ENCODE data around the gene CAMK4. TPM values are rescaled to one million over a fixed set of nuclear protein-coding genes. Genes with fewer than 3 reads are reported as not detected.

Gene CAMK4
- total RNA-seq, 1 experiment from 2014 or later = 6.3 TPM

GRCh38 chr5:111262815-111263214 lies 38.6 kb downstream of the CAMK4 start:
- no peaks in the 10 kb centered on the region for H3K23me2 ChIP-seq (ENCODE audit: insufficient read length, low read depth, low read length, poor library complexity, severe bottlenecking)
- H3K79me1 ChIP-seq (ENCODE audit: insufficient read depth, low read depth, low read length, poor library complexity, severe bottlenecking) = no peaks in the 10 kb centered on the region
- no peak overlapping the region for H2BK120ac ChIP-seq (ENCODE audit: low read depth, low read length, poor library complexity, severe bottlenecking)
- no peak overlapping the region for H3K4me3 Mint-ChIP-seq
- no peaks in the 10 kb centered on the region for H3K79me2 ChIP-seq (ENCODE audit: insufficient read depth, low read length)
- H3K27me3 ChIP-seq (ENCODE audit: insufficient read depth, low read length) = peaks cover 8% of the 10 kb centered on the region; the same call in 1 of the 2 replicates
- no peak overlapping the region for H2AFZ ChIP-seq (ENCODE audit: low read length)
- no peak overlapping the region for H2BK5ac ChIP-seq (ENCODE audit: insufficient read length, low read length)
- H3K9me3 Mint-ChIP-seq = peaks cover 1% of the 10 kb centered on the region in 2 experiments; a peak in 3 of 5 replicates
- H3K14ac ChIP-seq (ENCODE audit: insufficient read depth, low read length) = no peak overlapping the region
- no peak overlapping the region for H4K5ac ChIP-seq (ENCODE audit: insufficient read length, low read depth, low read length)
- TF ChIP-seq, protein P1, sequence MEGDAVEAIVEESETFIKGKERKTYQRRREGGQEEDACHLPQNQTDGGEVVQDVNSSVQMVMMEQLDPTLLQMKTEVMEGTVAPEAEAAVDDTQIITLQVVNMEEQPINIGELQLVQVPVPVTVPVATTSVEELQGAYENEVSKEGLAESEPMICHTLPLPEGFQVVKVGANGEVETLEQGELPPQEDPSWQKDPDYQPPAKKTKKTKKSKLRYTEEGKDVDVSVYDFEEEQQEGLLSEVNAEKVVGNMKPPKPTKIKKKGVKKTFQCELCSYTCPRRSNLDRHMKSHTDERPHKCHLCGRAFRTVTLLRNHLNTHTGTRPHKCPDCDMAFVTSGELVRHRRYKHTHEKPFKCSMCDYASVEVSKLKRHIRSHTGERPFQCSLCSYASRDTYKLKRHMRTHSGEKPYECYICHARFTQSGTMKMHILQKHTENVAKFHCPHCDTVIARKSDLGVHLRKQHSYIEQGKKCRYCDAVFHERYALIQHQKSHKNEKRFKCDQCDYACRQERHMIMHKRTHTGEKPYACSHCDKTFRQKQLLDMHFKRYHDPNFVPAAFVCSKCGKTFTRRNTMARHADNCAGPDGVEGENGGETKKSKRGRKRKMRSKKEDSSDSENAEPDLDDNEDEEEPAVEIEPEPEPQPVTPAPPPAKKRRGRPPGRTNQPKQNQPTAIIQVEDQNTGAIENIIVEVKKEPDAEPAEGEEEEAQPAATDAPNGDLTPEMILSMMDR (conservative IDR thresholded peaks at IDR 0.05) = no peak
- H3K27me3 Mint-ChIP-seq (ENCODE audit: low read depth) = peaks cover 19% of the 10 kb centered on the region
- H3K27ac Mint-ChIP-seq = no peak overlapping the region
- H3K4ac ChIP-seq (ENCODE audit: low read depth, low read length) = no peak overlapping the region
- no peak overlapping the region for H3K4me2 ChIP-seq (ENCODE audit: insufficient read depth, insufficient read length, low read length)
- H3K27ac ChIP-seq (ENCODE audit: insufficient read length, low read depth, low read length) = no peak overlapping the region
- no peaks in the 10 kb centered on the region; a peak in 1 of 7 replicates for H3K36me3 Mint-ChIP-seq (ENCODE audit: insufficient read depth in 1 of 3, low read depth in 3 of 3)
- no peak overlapping the region for H3K23ac ChIP-seq (ENCODE audit: insufficient read length, low read depth, low read length)
- no peak overlapping the region for H2BK15ac ChIP-seq (ENCODE audit: low read depth, low read length)
- no peak overlapping the region for H3K9ac ChIP-seq (ENCODE audit: extremely low read depth, insufficient read length, low read length)
- no peaks in the 10 kb centered on the region for H4K20me1 ChIP-seq (ENCODE audit: control insufficient read depth, insufficient read depth, insufficient read length)
- H2BK20ac ChIP-seq (ENCODE audit: low read depth, low read length, poor library complexity, severe bottlenecking) = no peak overlapping the region
- no peak overlapping the region for H2AK5ac ChIP-seq (ENCODE audit: insufficient read length, low read length)
- H3K4me1 ChIP-seq (ENCODE audit: insufficient read depth, low read length) = no peaks in the 10 kb centered on the region
- H4K8ac ChIP-seq (replicated peaks; ENCODE audit: insufficient read length, low read depth, low read length) = no peak overlapping the region
- no peak overlapping the region for H3K18ac ChIP-seq (ENCODE audit: insufficient read length, low read depth, low read length)
- peaks cover 0 to 3% of the 10 kb centered on the region in 2 experiments; a peak in 2 of 4 replicates for H3K4me1 Mint-ChIP-seq
- H3K56ac ChIP-seq (ENCODE audit: insufficient read length, low read depth, low read length) = no peak overlapping the region
- no peak overlapping the region for H2BK12ac ChIP-seq (ENCODE audit: insufficient read length, low read depth, low read length)
- no CpG with 5 or more reads among the region's 1 CpG for WGBS (ENCODE audit: extremely low coverage, insufficient read length, low lambda C conversion rate)
- H3K9me3 ChIP-seq (ENCODE audit: control insufficient read depth, low read depth, low read length) = no peaks in the 10 kb centered on the region
- DNase-seq = no peak
- no peak overlapping the region for H3T11ph ChIP-seq (ENCODE audit: low read length)
- H4K91ac ChIP-seq (ENCODE audit: insufficient read length, low read depth, low read length) = no peak overlapping the region
